ENCODE measurements around the gene EPS8L3.

DNA sequence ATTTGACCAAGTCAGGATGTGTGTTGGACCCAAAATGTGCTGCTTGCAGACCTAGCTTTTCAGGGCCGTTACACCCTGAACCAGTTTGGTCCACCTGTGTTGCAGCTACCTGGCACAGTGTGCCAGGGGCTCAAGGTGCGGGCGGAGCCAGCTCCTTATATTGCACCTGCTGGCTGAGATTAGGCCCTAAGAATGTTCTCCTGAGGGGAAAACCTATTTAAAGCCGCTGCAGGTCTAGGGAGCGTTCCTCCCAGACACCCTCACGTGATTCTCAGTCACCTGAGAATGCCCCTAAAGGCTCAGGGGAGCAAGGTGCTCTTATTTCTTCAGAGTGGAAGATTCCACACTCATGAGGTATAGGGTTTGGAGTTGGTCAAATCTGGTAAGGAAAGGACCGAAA lies 34.9 kb downstream of the EPS8L3 start:
- TF ChIP-seq POLR2A (IDR thresholded peaks at IDR 0.05) = no peak
- TF ChIP-seq, protein P1, sequence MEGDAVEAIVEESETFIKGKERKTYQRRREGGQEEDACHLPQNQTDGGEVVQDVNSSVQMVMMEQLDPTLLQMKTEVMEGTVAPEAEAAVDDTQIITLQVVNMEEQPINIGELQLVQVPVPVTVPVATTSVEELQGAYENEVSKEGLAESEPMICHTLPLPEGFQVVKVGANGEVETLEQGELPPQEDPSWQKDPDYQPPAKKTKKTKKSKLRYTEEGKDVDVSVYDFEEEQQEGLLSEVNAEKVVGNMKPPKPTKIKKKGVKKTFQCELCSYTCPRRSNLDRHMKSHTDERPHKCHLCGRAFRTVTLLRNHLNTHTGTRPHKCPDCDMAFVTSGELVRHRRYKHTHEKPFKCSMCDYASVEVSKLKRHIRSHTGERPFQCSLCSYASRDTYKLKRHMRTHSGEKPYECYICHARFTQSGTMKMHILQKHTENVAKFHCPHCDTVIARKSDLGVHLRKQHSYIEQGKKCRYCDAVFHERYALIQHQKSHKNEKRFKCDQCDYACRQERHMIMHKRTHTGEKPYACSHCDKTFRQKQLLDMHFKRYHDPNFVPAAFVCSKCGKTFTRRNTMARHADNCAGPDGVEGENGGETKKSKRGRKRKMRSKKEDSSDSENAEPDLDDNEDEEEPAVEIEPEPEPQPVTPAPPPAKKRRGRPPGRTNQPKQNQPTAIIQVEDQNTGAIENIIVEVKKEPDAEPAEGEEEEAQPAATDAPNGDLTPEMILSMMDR (IDR thresholded peaks at IDR 0.05) = no peak
